Measurements from ENCODE around the gene SPINT4. TPM values are rescaled to one million over a fixed set of nuclear protein-coding genes. Genes with fewer than 3 reads are reported as not detected.

Gene SPINT4
- polyA plus RNA-seq, 1 donor (not counting 4 experiments of a cell fraction or from before 2014, with no cell fraction given), result not detected

- H3K9ac ChIP-seq (ENCODE audit: control insufficient read depth, extremely low read depth, insufficient read depth, low read length), result no peak overlapping the region
- no peaks in the 10 kb centered on the region for H3K79me2 ChIP-seq (ENCODE audit: control insufficient read depth, insufficient read depth, low read length)
- H2AFZ ChIP-seq (ENCODE audit: control insufficient read depth, low read length), result no peak overlapping the region
- peak overlapping the region; percentile 16 for H3K4me2 ChIP-seq (ENCODE audit: control insufficient read depth, extremely low read depth, insufficient read depth, low read depth, low read length)
- H3K27me3 ChIP-seq (ENCODE audit: control insufficient read depth, extremely low read depth, insufficient read depth, low read length), result no peaks in the 10 kb centered on the region
- dilution Hi-C loops (cut with MboI; ENCODE audit: extremely low pct_ligation_motif_present, low sequenced_read_pairs), result no loop called here
- peaks cover 8% of the 10 kb centered on the region for H3K4me1 ChIP-seq (ENCODE audit: control insufficient read depth, extremely low read depth, insufficient read depth, low read length)
- FAIRE-seq (no peak), DNase-seq (ENCODE audit: low read depth, low spot score) (no peak)
- H3K9me1 ChIP-seq (ENCODE audit: control insufficient read depth, extremely low read depth, insufficient read depth, low read length), result no peaks in the 10 kb centered on the region
- H4K20me1 ChIP-seq (ENCODE audit: control insufficient read depth, extremely low read depth, insufficient read depth, low read length), result no peaks in the 10 kb centered on the region
- H3K27ac ChIP-seq (ENCODE audit: control insufficient read depth, insufficient read depth, low read length), result no peak overlapping the region
- no peaks in the 10 kb centered on the region for H3K36me3 ChIP-seq (ENCODE audit: control insufficient read depth in 2 of 2, extremely low read depth in 1 of 2, insufficient read depth in 2 of 2, low read length in 2 of 2)
- no peaks in the 10 kb centered on the region for H3K9me3 ChIP-seq (ENCODE audit: control insufficient read depth, low read depth, low read length)
- H3K4me3 ChIP-seq (ENCODE audit: control insufficient read depth in 2 of 3, extremely low read depth in 1 of 3, insufficient read depth in 2 of 3, low read depth in 1 of 3, low read length in 3 of 3), result no peak overlapping the region
- TF ChIP-seq EZH2 (IDR thresholded peaks at IDR 0.05; ENCODE audit: low read length) (no peak), CTCF (optimal IDR thresholded peaks at IDR 0.05 in 1 of 3, IDR thresholded peaks at IDR 0.05 in 1 of 3, conservative IDR thresholded peaks at IDR 0.05 in 1 of 3; ENCODE audit: extremely low read depth in 1 of 3, insufficient read depth in 2 of 3, low read length in 3 of 3) (no peak)
Measured at GRCh38 chr20:45695496-45695895, 26.7 kb upstream of the SPINT4 start.

- Histone ChIP-seq H3K27ac (ENCODE audit: control insufficient read depth, insufficient read depth, low read length) (no peak overlapping the region), H4K20me1 (ENCODE audit: control insufficient read depth, extremely low read depth, insufficient read depth, low read length) (no peaks in the 10 kb centered on the region), H3K4me1 (ENCODE audit: control insufficient read depth, extremely low read depth, insufficient read depth, low read length) (no peaks in the 10 kb centered on the region), H3K4me2 (ENCODE audit: control insufficient read depth, extremely low read depth, insufficient read depth, low read depth, low read length) (no peak overlapping the region), H3K9ac (ENCODE audit: control insufficient read depth, extremely low read depth, insufficient read depth, low read length) (no peak overlapping the region), H3K27me3 (ENCODE audit: control insufficient read depth, extremely low read depth, insufficient read depth, low read length) (no peaks in the 10 kb centered on the region), H3K36me3 (ENCODE audit: control insufficient read depth in 2 of 2, extremely low read depth in 1 of 2, insufficient read depth in 2 of 2, low read length in 2 of 2) (no peaks in the 10 kb centered on the region), H3K9me1 (ENCODE audit: control insufficient read depth, extremely low read depth, insufficient read depth, low read length) (no peaks in the 10 kb centered on the region), H3K79me2 (ENCODE audit: control insufficient read depth, insufficient read depth, low read length) (no peaks in the 10 kb centered on the region), H3K9me3 (ENCODE audit: control insufficient read depth, low read depth, low read length) (no peaks in the 10 kb centered on the region), H2AFZ (ENCODE audit: control insufficient read depth, low read length) (no peak overlapping the region), H3K4me3 (ENCODE audit: control insufficient read depth in 2 of 3, extremely low read depth in 1 of 3, insufficient read depth in 2 of 3, low read depth in 1 of 3, low read length in 3 of 3) (no peak overlapping the region)
- no peak for FAIRE-seq
- DNase-seq (ENCODE audit: low read depth, low spot score), result no peak
- dilution Hi-C loops (cut with MboI; ENCODE audit: extremely low pct_ligation_motif_present, low sequenced_read_pairs), result no loop called here
- TF ChIP-seq CTCF (optimal IDR thresholded peaks at IDR 0.05 in 1 of 3, IDR thresholded peaks at IDR 0.05 in 1 of 3, conservative IDR thresholded peaks at IDR 0.05 in 1 of 3; ENCODE audit: extremely low read depth in 1 of 3, insufficient read depth in 2 of 3, low read length in 3 of 3) (no peak), EZH2 (IDR thresholded peaks at IDR 0.05; ENCODE audit: low read length) (no peak)
Measured at GRCh38 chr20:45701104-45701503, 21.0 kb upstream of the SPINT4 start.

Data from keratinocyte (primary cell).